ENCODE results near the gene MED22. TPM values are rescaled to one million over a fixed set of nuclear protein-coding genes. Genes with fewer than 3 reads are reported as not detected.
"Not testable (repeated sequence)": the region's sequence is repeated elsewhere in the genome, so short reads cannot be mapped to it uniquely, and the experiment has no call there.

The MED22 gene
- total RNA-seq, 1 donor from 2014 or later, result 36.4 TPM

GRCh38 chr9:133384736-133385321, 36.9 kb upstream of the MED22 start:
- no peaks in the 10 kb centered on the region for H3K36me3 Mint-ChIP-seq (ENCODE audit: low read depth)
- no peaks in the 10 kb centered on the region for H3K9me3 Mint-ChIP-seq
- intact Hi-C loops (cut with micrococcal nuclease), result no loop called here
- no peak overlapping the region for H3K27ac Mint-ChIP-seq
- no peaks in the 10 kb centered on the region for H3K27me3 Mint-ChIP-seq (ENCODE audit: low read depth)
- no peak overlapping the region for H3K4me3 Mint-ChIP-seq (ENCODE audit: low read depth)
- H3K4me1 Mint-ChIP-seq (ENCODE audit: low read depth), result no peaks in the 10 kb centered on the region
- DNase-seq (ENCODE audit: low spot score), result no peak

GRCh38 chr9:133383438-133383837, 35.5 kb upstream of the MED22 start:
- Mint-ChIP-seq H3K27ac (no peak overlapping the region), H3K9me3 (no peaks in the 10 kb centered on the region)
- DNase-seq (ENCODE audit: low spot score), result no peak

GRCh38 chr9:133382507-133383141, 34.7 kb upstream of the MED22 start:
- H3K4me3 Mint-ChIP-seq (ENCODE audit: low read depth), result no peak overlapping the region
- intact Hi-C loops (cut with micrococcal nuclease), result no loop called here
- no peak for DNase-seq (ENCODE audit: low spot score)
- H3K36me3 Mint-ChIP-seq (ENCODE audit: low read depth), result no peaks in the 10 kb centered on the region
- no peak overlapping the region for H3K27ac Mint-ChIP-seq
- no peaks in the 10 kb centered on the region for H3K4me1 Mint-ChIP-seq (ENCODE audit: low read depth)
- no peaks in the 10 kb centered on the region for H3K27me3 Mint-ChIP-seq (ENCODE audit: low read depth)
- no peaks in the 10 kb centered on the region for H3K9me3 Mint-ChIP-seq

More at GRCh38 chr9:133383438-133383837, 35.5 kb upstream of the MED22 start:
- Mint-ChIP-seq H3K4me1 (ENCODE audit: low read depth) (no peaks in the 10 kb centered on the region), H3K4me3 (ENCODE audit: low read depth) (no peak overlapping the region), H3K36me3 (ENCODE audit: low read depth) (no peaks in the 10 kb centered on the region), H3K27me3 (ENCODE audit: low read depth) (no peaks in the 10 kb centered on the region)
- intact Hi-C loops (cut with micrococcal nuclease), result no loop called here

- no peak for DNase-seq (ENCODE audit: low spot score)
- no peaks in the 10 kb centered on the region for H3K9me3 Mint-ChIP-seq
- no peaks in the 10 kb centered on the region for H3K36me3 Mint-ChIP-seq (ENCODE audit: low read depth)
- intact Hi-C loops (cut with micrococcal nuclease), result no loop called here
- peaks cover 2% of the 10 kb centered on the region for H3K27me3 Mint-ChIP-seq (ENCODE audit: low read depth)
- no peak overlapping the region for H3K27ac Mint-ChIP-seq
- H3K4me3 Mint-ChIP-seq (ENCODE audit: low read depth), result no peak overlapping the region
- H3K4me1 Mint-ChIP-seq (ENCODE audit: low read depth), result no peaks in the 10 kb centered on the region
These were observed 32.8 kb upstream of the MED22 start for GRCh38 chr9:133380734-133381133.

GRCh38 chr9:133379153-133380086, 31.5 kb upstream of the MED22 start:
- Mint-ChIP-seq H3K27ac (no peak overlapping the region), H3K36me3 (ENCODE audit: low read depth) (peaks cover 8% of the 10 kb centered on the region), H3K27me3 (ENCODE audit: low read depth) (peaks cover 2% of the 10 kb centered on the region), H3K9me3 (no peaks in the 10 kb centered on the region), H3K4me3 (ENCODE audit: low read depth) (no peak overlapping the region), H3K4me1 (ENCODE audit: low read depth) (no peaks in the 10 kb centered on the region)
- intact Hi-C loops (cut with micrococcal nuclease), result loop anchor here (10.0 kb wide), 2 partner anchors 235 to 345 kb away; partner anchors contain the start of gene GTF3C5
- no peak for DNase-seq (ENCODE audit: low spot score)

- peaks cover 15% of the 10 kb centered on the region for H3K36me3 Mint-ChIP-seq (ENCODE audit: low read depth)
- intact Hi-C loops (cut with micrococcal nuclease), result loop anchor here (10.0 kb wide), 2 partner anchors 234 to 344 kb away; partner anchors contain the start of gene GTF3C5
- H3K27ac Mint-ChIP-seq, result no peak overlapping the region
- H3K4me3 Mint-ChIP-seq (ENCODE audit: low read depth), result no peak overlapping the region
- peaks cover 2% of the 10 kb centered on the region for H3K27me3 Mint-ChIP-seq (ENCODE audit: low read depth)
- no peak for DNase-seq (ENCODE audit: low spot score)
- H3K9me3 Mint-ChIP-seq, result no peaks in the 10 kb centered on the region
- H3K4me1 Mint-ChIP-seq (ENCODE audit: low read depth), result no peaks in the 10 kb centered on the region
These were observed 30.6 kb upstream of the MED22 start for GRCh38 chr9:133378408-133378962.

- Mint-ChIP-seq H3K36me3 (ENCODE audit: low read depth) (peaks cover 22% of the 10 kb centered on the region), H3K9me3 (no peaks in the 10 kb centered on the region), H3K4me1 (ENCODE audit: low read depth) (peaks cover 7% of the 10 kb centered on the region), H3K27ac (no peak overlapping the region), H3K27me3 (ENCODE audit: low read depth) (peaks cover 2% of the 10 kb centered on the region), H3K4me3 (ENCODE audit: low read depth) (no peak overlapping the region)
- intact Hi-C loops (cut with micrococcal nuclease), result loop anchor here (10.0 kb wide), 2 partner anchors 233 to 343 kb away; partner anchors contain the start of gene GTF3C5
- no peak for DNase-seq (ENCODE audit: low spot score)
These were observed 29.8 kb upstream of the MED22 start for GRCh38 chr9:133377721-133378216.

- Mint-ChIP-seq H3K4me1 (ENCODE audit: low read depth) (peaks cover 12% of the 10 kb centered on the region), H3K4me3 (ENCODE audit: low read depth) (peak overlapping the region; percentile 60), H3K36me3 (ENCODE audit: low read depth) (peaks cover 27% of the 10 kb centered on the region)
- H3K27ac Mint-ChIP-seq; DNase-seq (ENCODE audit: low spot score); H3K9me3 Mint-ChIP-seq; H3K27me3 Mint-ChIP-seq (ENCODE audit: low read depth): not testable (repeated sequence)
- intact Hi-C loops (cut with micrococcal nuclease), result loop anchor here (10.0 kb wide), 2 partner anchors 232 to 342 kb away; partner anchors contain the start of gene GTF3C5
These were observed 29.3 kb upstream of the MED22 start for GRCh38 chr9:133377280-133377679.

GRCh38 chr9:133375724-133376654, 28.1 kb upstream of the MED22 start, which contains the start of the genes STKLD1 and SURF4:
STKLD1 (plus strand) TSS chr9:133376366; CDS start chr9:133376474, 108 bp downstream.
SURF4 (minus strand) TSS chr9:133376060; CDS start chr9:133375969, 91 bp downstream.
- peak; percentile 96 for DNase-seq (ENCODE audit: low spot score)
- Mint-ChIP-seq H3K27ac (peak within 1 kb of the TSS; percentile 96), H3K27me3 (ENCODE audit: low read depth) (peaks cover 2% of the 10 kb centered on the region), H3K36me3 (ENCODE audit: low read depth) (peaks cover 39% of the 10 kb centered on the region), H3K4me3 (ENCODE audit: low read depth) (peak within 1 kb of the TSS; percentile 87), H3K9me3 (no peaks in the 10 kb centered on the region), H3K4me1 (ENCODE audit: low read depth) (peaks cover 25% of the 10 kb centered on the region)
- intact Hi-C loops (cut with micrococcal nuclease), result loop anchor here (1.0 to 10.0 kb wide), 4 partner anchors 28 to 341 kb away; partner anchors contain the start of genes GTF3C5, MED22, REXO4 and RPL7A

GRCh38 chr9:133375116-133375723, 27.3 kb upstream of the MED22 start:
- no peak for DNase-seq (ENCODE audit: low spot score)
- H3K27ac Mint-ChIP-seq, result peak overlapping the region; percentile 96
- H3K36me3 Mint-ChIP-seq (ENCODE audit: low read depth), result peaks cover 47% of the 10 kb centered on the region

GRCh38 chr9:133374612-133375115, 26.7 kb upstream of the MED22 start:
- peak overlapping the region; percentile 87 for H3K4me3 Mint-ChIP-seq (ENCODE audit: low read depth)
- H3K27me3 Mint-ChIP-seq (ENCODE audit: low read depth), result peaks cover 2% of the 10 kb centered on the region
- H3K27ac Mint-ChIP-seq, result peak overlapping the region; percentile 96
- no peaks in the 10 kb centered on the region for H3K9me3 Mint-ChIP-seq
- H3K36me3 Mint-ChIP-seq (ENCODE audit: low read depth), result peaks cover 52% of the 10 kb centered on the region
- no peak for DNase-seq (ENCODE audit: low spot score)
- H3K4me1 Mint-ChIP-seq (ENCODE audit: low read depth), result peaks cover 37% of the 10 kb centered on the region
- intact Hi-C loops (cut with micrococcal nuclease), result loop anchor here (5.0 to 10.0 kb wide), 3 partner anchors 103 to 340 kb away; partner anchors contain the start of genes GTF3C5 and SLC2A6

More at GRCh38 chr9:133375116-133375723, 27.3 kb upstream of the MED22 start:
- Mint-ChIP-seq H3K9me3 (no peaks in the 10 kb centered on the region), H3K4me1 (ENCODE audit: low read depth) (peaks cover 32% of the 10 kb centered on the region), H3K27me3 (ENCODE audit: low read depth) (peaks cover 2% of the 10 kb centered on the region), H3K4me3 (ENCODE audit: low read depth) (peak overlapping the region; percentile 87)
- intact Hi-C loops (cut with micrococcal nuclease), result loop anchor here (10.0 kb wide), 2 partner anchors 230 to 340 kb away; partner anchors contain the start of gene GTF3C5
